GM18519 (cell line): ENCODE results near the gene SBF2.

Source experiments
- ATAC-seq: cut with Tn5 transposase; IDR thresholded peaks from one replicate; pipeline ENCODE4 v1.9.1; 2021; ENCODE audit warnings: mild to moderate bottlenecking, moderate library complexity; ENCODE audit not compliant: unreplicated experiment, low FRiP score

SBF2 gene

DNA sequence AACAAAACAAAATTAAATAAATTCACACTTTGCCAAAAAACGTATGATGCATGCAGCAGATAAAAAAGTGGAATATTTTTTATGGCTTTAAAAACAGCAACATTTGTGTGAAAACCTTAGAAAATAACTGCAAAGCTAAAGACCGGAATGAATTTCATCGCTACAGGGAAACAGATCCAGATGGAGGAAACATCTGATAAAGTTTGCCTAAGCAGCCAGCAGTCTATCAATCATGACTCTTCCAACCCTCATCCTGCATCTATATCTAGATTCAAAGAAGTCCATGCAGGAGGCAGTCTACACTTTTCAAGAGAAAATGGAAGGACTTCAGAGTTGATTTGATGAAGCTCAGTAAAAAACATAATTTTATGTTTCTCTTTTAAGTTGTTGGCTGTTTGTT, 503.3 kb downstream of the SBF2 start:
- ATAC-seq: no peak

DNA sequence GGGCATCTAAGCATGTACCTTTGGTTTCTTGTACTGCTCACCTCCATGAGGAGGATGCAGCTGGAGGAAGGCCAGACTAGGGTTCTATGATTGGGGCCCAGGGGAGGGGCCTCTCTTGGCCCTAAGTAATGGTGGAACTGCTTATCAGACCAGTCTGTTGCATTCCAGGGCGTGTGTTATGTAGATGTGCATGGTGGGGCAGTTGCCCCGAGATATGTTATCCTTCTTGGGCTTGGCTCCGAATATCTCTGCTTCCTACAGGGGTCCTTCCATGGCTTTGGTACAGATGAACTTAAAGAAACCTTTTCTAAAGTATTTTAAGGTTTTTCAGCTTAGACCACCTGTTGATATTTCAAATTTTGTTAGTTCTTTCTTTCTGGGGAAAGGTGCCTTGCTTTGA, 504.1 kb downstream of the SBF2 start:
- ATAC-seq: no peak

DNA sequence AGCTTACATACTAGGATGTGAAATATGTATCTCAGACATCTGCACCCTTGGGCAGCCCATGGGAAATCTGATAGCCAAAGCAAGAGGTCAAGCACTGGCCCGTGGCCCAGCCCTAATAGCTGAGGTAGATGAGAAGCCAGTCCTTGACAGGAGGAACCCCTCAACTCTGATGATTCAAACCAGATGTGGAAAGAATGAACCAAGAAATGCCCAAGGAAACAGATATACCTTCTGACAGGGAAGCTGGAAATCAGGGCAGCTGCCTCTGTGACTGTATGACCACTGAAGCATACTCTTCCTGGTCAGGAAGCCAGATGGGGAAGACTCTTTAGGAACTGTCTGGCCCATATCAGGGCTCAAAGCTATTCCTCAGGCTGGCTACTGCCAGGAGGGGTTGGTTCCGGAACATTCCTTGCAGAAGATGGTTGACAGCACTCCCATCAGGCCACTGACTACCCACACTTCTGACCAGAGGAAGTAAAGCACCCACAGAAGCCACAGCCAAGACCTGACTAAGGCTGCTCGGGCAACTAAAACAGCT, 506.0 kb downstream of the SBF2 start:
- no peak for ATAC-seq

DNA sequence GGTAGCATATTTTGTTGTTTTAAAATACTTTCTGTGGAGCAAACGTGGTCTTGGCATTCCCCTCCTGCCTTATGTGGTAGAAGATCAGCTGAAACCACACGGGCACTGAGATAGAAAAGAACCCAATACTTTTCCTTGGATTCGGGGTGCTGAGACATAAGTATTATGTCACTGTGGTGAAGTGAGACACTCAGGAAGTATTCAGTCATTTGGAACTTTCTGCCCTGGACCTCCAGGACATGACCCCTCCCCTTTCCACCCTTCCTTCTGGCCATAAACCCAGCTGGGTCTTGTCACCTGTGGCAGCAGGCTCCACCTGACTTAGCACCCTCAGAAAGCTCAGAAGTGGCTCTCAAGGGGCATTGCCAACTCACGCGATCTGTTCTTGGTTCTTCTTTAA, 506.8 kb downstream of the SBF2 start:
- no peak for ATAC-seq

DNA sequence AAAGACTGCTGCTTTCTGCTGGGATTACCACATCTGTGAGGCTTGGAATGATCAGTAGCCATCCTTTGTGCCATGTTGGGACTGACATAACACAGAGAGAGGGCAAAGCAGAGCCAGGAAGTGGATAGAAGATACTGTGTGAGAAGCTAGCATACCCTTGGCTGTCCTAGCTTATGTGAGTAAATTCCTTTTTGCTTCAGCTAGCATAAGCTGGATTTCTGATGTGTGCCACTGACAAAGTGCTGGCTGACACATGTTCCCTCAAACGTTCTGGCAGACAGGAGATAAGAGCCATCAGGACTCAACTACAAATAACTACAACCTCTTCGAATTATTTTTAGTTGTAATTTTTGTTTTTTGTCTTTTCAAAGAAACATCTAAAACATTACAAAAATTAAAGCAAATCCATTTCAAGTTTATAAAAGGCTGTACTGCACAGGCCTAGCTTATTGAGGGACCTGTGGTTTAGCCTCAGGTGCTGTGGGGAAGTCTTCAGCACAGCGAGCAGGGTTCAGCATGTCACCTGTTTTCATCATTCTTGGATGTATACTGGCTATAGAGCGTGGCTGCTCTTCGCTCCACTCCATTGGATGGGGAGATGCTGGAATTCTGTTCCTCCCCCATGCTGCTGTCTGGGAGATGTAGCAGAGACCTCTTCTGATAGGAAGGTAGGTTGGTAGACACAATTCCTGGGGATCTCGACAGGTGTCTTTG, 509.3 kb downstream of the SBF2 start:
- ATAC-seq: no peak

DNA sequence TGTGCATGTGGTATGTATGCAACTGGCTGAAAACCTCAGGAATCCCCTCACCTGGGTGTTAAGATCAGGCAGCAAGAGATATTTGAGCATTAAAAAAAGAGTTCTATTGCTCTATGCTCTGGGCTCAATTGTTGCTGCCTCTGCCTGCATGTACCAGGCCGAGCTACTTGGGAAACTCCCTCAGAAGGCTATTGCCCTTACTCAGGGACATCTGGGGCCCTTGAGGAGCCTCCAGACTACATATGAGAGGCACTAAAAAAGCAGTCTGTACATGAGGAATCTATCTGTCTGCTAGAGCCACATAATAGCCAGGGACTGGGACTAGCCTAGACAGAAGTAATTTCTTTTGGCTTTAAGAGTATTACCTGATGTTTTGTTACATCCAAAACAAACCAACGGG, 510.0 kb downstream of the SBF2 start:
- no peak for ATAC-seq

DNA sequence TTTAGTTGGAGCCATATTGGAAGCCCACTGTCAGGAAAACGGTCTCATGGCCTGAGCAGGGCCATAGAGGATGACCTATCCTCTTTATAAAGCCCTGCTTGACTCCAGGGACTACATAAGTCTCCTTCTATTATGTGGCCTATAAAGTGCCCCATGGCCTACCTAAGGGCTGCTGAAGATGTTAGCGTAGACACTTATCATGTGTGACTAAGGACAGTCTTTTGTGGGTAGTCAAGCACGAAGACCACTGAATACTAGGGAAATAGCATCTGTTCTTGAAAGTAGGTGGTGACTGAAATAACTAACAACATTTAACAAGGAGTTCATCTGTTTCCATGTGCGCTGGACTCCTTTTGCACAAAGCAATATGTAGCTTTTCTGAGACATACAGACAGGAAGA, 513.1 kb downstream of the SBF2 start:
- no peak for ATAC-seq

DNA sequence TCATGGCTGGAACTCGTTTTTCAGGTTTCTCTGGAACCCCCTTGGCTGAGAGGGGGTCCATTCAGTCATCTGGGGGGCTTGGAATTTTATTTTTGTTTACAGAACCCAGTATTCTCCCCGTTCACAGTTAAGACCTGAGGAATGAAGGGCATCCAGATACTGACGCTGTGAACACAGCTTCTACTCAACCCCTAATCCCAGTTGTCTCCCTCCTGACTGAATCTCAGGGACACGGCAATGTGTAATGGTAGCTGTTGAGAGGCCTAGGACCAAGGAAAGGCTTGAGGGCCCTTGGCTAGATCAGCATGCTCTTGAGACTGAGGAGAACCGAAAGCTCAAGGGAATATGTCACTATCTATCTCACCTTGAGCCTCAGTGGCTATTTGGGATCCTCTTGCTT, 516.5 kb downstream of the SBF2 start:
- no peak for ATAC-seq

DNA sequence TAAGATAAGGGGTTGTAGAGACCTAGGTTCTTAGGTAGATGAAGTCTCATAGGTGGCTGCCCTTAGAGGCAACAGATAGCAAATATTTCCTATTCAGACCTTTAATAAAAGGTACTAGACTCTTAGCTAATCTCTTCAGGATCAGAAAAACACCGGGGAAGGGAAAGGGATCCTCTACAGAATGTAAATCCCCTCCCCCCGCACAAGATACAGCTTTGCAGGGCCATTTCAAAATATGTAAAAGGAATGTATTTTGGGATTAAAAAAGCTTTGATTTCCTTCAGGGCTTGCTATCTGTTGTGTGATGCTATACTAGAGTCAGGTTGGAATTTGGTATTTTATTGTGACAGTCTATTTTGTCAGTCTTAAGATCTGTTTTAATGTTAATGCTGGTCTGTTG, 517.0 kb downstream of the SBF2 start:
- no peak for ATAC-seq

DNA sequence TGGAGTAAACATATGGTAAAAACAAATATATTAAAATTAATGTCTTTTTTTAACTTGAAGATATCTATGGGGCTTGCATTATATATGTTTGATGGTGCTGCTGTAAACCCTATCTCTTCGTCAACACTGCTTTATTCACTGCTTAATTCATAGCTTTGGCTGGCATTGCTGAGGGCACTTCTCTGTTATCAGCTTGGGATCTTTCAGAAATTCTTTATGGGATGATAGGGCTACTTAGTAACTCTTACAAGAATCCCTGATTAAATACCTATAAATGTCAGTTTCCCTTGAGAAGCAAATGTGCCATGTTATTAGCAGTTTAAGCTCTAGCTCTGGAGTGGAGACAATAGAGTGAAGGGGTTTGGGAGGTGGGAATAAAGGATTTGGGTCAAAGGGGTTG, 517.8 kb downstream of the SBF2 start:
- ATAC-seq: no peak

DNA sequence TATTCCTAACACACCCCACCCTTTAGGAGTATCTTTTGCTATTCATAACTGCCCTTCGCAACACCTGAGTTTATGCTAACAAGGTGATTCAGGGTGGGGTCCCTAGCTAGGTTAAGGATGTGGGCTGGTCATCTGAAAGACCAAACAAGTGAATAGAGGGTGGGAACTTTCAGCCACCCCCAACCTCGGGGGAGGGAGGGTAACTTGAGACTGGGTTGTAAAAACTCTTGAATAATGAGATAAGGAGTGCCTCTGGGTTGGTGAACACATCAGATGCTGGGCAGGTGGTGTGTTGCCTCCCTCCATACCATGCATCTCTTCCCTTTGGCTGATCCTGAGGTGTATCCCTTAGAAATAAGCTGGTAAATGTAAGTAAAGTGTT, 518.6 kb downstream of the SBF2 start:
- no peak for ATAC-seq

DNA sequence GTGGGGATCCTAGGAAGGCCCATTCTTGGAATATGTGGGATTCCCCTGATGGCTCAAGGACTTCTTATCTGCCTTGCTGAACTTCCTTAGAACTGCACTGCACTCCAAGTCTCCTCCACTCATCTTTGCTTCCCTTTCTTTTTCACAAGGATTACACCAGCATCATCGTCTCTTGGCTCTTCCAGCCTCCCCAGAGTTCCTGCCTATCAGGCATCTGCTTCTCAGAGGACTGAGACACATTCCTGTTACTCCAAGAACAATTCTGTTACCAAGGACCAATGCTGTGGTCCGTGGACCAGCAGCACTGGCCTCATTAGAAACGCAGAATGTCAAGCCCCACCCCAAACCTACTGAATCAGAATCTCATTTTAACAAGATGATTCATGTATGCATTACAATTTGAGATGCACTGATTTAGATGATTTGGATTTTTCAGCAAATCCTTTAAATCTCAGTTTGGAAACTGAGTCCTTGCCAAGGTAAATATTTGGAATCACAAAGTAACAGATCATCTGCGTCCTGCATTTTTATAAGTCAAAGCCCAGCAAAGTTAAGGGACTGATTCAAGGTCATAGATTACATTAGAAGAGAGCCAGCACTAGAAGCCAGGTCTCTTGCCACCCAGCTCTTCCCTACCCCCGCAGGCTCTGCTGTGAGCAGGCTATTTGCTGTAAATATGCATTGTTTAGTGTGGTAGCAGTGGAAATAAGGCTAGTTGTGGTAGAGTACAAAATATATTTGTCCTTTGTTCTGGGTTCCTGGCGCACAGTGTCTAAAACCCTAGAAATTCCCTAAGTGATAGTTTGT, 519.2 kb downstream of the SBF2 start:
- no peak for ATAC-seq

DNA sequence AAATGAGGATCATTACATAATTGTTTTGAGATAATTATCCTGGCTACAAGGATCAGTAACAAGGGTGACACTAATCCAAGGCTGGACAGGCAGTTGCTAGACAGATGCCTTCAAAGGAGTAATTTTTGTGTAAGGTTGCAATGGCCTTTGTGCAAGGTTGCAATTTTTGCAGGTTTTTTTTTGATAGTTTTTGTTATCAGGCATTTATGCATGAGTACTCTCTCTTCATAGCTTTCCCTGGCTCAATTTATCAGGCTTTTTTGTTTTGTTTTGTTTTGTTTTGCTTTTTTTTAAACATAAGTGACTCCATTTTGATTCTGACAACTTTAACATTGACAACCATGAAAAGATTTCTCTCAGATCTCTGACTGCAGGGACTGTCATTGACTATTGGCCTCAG, 519.9 kb downstream of the SBF2 start:
- no peak for ATAC-seq

DNA sequence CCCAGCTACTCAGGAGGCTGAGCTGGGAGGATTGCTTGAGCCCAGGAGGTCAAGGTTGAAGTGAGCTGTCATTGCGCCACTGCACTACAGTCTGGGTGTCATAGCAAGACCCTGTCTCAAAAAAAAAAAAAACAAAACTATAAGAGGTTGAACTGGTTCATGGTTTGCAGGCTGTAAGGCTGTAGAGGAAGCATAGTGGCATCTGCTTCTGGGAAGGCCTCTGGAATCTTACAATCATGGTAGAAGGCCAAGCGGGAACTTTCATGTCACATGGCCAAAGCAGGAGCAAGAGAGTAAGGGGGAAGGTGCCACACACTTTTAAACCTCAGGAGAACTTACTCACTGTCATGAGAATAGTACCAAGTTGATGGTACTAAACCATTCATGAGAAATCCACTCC, 520.5 kb downstream of the SBF2 start:
- ATAC-seq: no peak

DNA sequence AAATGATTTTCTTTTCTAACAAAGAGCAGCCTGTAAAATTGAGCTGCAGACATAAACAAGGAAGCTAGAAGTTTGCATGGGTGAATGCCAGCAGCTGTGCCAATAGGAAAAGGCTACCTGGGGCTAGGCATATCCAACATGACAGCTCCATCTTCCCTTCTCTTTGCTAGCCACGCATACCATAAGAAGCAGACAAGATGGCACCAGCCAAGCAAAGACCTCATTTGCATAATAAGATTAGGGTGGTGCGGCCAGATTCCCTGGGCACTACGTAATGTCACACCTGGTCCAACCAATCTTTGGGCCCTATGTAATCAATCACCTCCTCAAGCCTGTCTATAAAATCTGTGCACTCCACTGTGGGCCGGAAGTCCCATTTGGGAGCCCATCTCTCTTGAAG, 521.8 kb downstream of the SBF2 start:
- no peak for ATAC-seq

DNA sequence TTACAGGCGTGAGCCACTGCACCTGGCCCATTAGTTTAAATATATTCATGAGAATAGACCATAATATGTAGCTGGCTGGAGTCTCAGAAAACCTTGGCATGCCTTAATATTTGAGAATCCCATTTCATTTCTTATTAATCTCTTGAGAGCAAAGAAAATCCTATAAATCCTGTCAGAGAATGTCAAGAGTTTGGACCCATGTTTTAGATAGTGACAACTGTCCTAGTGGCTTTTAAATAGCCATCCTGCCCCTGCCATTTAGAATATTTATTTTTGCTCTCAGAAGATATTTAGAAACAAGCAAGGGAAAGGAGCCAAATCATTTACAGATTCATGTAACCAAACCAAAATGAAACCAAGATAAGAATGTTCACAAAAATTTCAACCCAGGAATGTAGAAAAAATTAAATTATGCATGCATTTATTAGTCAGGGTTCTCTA, 522.9 kb downstream of the SBF2 start:
- no peak for ATAC-seq

DNA sequence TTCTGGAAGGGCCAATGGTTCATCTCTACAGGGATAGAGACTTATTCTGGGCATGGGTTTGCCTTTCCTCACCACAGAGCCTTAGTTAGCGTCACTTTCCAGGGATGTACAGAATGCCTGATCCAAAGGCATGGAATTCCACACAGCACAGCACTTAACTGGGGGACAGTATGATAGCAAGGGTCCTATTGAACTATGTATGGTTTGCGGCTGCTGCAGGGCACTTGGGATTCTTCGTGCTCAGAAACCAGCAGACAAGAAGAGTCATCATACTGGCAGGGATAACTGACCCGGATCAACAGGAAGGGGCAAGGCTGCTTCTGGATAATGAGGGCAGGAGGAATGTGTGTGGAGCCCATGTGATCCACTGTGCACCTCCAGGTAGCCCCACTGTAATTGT, 524.4 kb downstream of the SBF2 start:
- ATAC-seq: no peak

DNA sequence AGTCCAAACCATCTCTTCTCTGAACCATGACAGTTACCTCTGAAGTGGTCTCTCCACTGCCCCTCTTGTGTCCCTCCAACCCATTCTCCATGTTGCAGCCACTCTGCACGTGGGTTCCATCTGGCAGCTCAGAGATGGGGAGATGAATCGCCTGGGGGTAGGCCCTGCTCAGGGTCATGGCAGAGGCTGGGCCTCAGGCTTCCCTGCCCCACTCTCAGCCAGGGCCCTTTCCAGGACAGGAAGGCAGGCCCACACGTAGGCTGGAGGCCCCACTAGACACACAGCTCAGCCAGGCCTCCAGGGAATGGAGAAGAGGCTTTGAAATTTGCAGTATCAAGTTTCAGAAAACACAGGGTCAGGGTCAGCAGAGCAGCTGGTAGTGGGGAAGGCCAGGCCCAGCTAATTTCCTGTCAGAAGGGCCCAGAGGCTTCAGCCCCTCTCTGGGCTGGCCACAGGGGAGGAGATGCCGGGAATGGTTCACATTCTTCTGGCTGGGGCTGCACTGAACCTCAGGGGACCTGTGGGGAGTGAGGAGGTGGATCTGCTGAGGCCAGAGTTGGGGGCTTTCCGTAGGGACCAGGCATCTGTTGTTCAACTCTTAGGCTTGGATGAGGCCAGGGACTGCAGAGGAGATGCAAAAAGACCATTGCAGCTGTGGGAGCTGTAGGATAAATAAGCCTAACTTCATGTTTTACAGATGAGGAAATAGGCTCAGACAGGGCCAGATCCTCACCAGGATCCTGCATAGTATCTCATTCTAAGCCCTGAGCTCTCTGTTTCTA, 528.5 kb downstream of the SBF2 start:
- ATAC-seq: no peak

DNA sequence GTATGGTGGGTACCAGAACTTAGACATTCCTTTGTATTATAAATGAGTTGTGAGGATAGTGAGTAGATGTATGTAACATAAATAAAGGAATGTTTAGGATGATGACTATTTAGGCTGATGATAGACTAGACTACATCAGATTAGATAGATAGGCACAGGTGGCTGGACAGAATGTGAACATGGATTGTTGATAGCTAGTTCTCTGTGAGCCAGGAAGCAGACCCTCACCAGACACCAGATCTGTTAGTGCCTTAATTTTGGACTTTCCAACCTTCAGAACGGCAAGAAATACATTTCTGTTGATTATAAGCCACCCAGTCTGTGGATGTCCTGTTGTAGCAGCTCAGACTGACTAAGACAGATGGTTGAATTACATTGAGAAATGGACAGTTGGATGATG, 530.7 kb downstream of the SBF2 start:
- no peak for ATAC-seq

DNA sequence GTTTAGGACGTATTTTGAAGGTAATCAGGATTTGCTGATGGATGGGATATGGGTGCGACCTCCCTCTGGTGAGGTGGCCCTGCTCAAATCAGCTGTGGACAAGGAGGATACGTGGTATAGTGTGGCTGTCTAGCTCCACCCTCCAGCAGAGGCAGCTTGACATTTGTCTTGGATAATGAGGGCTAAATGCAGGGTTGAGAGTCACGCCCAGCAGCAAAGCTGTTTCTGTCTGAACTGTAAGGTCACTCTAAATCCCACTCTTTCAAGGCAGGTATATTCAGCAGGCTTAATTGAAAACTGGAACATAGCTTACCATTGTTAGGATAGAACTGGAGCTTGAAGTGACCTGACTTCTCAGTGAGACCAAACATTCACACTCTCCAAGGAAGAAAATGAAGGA, 531.5 kb downstream of the SBF2 start:
- no peak for ATAC-seq

DNA sequence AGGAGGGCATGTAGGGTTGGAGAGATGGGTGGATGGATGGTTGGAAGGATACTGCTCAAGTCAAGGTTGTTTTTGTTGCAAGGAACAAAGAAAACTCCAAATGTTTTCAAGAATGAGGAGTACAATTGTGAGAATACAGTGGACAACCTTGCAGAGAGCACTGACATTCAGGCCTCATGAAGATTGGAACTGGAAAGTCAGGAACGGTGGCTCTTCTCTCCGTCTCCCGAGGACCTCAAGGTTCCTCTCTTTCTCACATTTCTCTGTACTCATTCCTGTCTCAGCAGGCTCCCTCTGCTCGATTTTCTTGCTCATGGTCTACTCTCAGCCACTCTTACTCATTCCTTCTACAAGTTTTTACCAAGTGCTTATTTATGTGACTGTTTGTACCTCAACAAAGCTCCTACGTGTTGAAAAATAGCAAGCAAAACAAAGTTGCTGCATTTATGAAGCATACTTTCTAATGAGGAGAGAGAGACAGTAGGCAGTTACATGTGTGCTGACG, 532.5 kb downstream of the SBF2 start:
- ATAC-seq: no peak
